Mucosa of gallbladder (tissue), 1 donor: Measurements from ENCODE around the gene CDC34. TPM values are rescaled to one million over a fixed set of nuclear protein-coding genes. Genes with fewer than 3 reads are reported as not detected.

Source experiments
- DNase-seq: peaks from one replicate; pipeline ENCODE4 v3.0.0-alpha.2; 2020; ENCODE audit warnings: low spot score
- total RNA-seq: library from RNA; stranded (reverse); gene quantifications from one replicate; pipeline ENCODE4 v1.2.1, GENCODE V29; 2021
- donor health status: DM: no; HTN: no; CAD: no.

CDC34 gene
- total RNA-seq, 1 donor from 2014 or later = 53.3 TPM

- DNase-seq = no peak
These were observed 12.1 kb upstream of the CDC34 start for GRCh38 chr19:519449-519865.

DNA sequence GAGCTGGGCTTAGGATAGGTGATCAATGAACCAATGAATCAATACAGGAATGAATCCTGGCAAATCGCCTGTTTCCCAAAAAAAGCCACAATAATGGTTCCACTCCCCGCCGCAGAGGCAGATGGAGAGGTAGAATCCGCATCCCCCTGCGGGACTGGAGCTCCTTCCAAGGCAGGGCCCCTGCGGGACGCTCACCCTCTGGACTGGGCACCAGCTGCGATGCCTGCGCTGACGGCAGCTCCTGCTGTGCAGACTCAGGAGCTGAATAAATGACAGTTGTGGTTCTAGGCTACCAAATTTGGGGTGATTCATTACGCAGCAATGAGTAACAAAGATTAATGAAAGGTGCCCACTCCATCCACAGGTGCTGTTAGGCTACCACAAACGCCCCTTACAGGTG is 8.8 kb upstream of the CDC34 start:
- no peak for DNase-seq

DNA sequence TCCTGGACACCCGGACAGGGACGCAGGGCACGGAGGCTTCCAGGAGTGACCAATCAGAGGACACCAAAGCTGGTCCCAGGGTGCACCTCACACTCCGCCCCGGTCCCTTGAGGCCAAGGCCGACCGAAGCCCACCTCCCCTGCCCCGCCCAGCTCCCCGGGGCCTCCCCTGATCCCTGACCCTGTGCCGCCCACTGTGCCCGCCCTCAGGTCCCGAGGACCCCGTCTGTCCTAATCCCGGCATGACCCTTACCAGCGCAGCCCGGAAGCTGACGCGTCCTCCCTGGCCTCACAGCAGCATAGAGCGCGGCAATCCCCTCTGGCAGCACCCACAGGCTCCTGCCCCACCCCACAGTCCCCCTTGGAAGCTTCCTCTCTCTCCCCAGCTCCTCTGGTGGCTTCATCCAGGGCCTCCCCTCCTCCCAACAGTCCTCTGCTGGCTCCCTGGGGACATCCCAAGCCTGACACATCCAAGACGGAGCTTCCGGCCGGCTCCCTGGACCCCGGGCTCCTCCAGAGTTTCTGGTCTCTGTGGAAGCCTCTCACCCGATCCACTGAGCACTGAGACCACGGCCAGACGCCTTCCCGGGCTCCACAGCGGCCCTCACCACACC is 7.4 kb upstream of the CDC34 start:
- DNase-seq = no peak

GRCh38 chr19:525029-525428 is 6.5 kb upstream of the CDC34 start:
- no peak for DNase-seq

DNA sequence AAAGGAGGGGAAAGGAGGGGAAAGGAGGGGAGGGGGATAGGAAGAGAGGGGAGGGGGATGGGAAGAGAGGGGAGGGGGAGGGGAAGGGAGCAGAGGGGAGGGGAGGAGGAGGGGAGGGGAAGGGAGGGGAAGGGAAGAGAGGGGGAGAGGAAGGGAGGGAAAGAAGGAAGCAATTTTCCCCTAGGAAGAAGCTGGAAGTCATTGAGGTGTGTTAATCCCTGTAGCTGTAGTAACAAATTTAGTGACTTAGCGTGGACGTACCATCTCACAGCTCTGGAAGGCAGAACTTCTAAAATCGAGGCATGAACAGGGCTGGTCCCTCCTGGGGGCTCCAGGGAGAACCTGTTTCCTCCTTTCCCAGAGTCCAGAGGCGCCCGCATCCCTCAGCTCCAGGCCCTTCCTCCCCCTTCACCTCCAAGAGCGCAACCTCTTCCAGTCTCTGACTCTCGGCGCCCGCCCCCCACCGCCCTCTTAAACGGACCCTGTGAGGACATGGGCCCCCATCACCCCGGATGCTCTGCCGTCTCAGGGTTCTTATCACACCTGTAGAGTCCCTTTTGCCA is 5.6 kb upstream of the CDC34 start:
- DNase-seq = no peak

- no peak for DNase-seq
These were observed 1.2 kb upstream of the CDC34 start for GRCh38 chr19:530134-531008.

GRCh38 chr19:531009-531752 is 379 bp upstream of the CDC34 start:
- DNase-seq = peak; percentile 87

GRCh38 chr19:532561-533363 is 1.2 kb downstream of the CDC34 start:
- peak; percentile 49 for DNase-seq

DNA sequence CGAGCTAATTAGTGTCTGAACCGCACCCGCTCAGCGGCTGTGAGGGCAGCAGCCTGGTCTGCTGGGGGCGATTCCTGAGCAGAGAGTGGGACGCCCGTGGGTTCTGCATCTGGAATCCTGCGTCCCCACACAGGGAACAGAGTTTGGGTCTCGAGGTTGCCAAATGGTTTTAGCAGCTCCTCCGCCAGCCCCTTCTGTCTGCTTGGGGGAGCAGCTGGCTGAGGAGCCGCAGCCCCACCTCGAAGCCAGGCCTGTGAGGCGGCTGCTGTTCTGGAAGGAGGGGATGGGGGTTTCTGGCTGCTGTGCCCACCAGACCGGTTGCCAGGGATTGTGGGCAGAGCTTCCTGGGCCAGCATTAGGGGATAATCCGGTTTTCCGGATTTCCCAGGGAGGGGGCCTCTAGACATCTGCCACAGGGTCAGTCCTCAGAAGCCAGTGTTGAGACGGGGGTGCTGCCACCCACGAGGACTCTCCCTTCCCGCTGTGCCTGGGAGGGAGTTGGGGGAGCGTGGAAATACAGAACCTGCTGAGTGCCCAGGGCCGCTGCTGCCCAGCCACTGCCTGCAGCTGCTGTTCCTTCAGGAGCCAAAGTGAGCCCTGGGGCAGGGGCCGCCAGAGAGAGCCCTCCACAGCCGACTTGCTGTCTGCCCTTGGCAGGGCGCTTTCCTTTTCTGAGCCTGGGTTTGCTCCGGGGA is 2.0 kb downstream of the CDC34 start:
- DNase-seq = no peak

GRCh38 chr19:534088-534487 is 2.5 kb downstream of the CDC34 start:
- no peak for DNase-seq

- DNase-seq = no peak
These were observed 3.7 kb downstream of the CDC34 start for GRCh38 chr19:535017-535835.

- no peak for DNase-seq
These were observed 4.7 kb downstream of the CDC34 start for GRCh38 chr19:536031-536880.

- no peak for DNase-seq
These were observed 5.4 kb downstream of the CDC34 start for GRCh38 chr19:536881-537404.

DNA sequence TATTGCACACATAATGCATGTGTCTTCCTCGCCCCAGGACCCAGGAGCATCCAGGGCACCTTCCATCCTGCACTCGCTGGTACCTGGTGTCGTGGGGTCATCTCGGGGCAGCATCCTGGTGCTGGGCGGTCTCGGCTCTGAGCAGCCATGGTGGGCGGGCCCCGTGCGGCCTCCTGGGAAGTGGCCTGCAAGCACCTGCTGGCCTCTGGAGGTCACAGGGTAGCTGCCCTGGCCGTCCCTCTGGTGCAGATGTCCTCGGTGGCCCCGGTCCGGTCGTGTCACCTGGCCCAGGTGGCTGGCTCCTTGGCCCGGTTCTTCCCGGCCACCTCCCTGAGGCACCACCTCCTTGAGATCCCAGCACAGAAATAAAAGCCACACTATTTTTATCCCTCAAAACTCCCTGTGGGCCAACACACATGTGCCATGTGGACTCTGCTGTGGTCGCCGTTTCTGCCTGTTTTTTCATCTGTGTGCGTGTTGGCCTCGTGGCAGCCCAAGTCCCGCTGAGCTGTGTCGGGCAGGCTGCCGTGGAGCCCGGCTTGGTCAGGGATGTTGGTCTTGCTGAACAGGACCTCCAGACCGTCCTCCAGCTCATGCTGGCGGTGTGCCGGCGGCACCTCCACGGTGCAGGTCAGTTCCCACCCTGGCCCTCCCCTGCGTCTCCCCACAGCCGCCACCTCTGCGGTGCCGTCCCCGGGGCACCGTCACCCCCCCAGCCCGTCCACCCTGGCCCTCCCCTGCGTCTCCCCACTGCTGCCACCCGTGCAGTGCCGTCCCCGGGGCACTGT is 7.3 kb downstream of the CDC34 start:
- DNase-seq = no peak

DNA sequence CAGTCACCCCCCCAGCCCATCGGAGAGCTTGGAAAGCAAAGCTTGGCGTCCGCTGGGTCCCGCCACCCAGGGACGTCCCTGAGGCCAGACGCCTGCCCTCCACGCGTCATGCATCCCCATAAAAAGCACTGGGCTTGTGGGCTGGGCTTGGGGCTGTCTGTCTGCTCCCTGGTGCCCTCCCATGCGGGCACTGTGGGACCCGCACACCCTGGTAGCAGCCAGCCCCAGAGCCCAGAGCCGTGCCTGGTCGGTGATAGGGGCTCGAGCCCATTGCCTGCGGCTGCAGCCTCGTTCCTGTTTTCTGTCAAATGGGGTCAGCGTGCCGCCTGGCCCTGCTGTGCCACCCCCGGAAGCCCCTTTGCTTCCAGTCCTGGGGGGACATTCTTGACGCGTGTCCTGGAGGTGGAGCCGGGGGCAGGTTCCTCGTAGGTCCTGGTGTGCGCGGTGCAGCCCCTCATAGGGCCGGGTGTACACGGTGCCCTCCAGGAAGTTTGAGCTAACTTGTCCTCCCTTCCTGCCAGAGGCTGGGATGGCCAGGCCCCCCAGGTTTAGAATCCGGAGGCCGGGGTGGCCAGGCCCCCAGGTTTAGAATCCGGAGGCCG is 8.0 kb downstream of the CDC34 start:
- no peak for DNase-seq

GRCh38 chr19:540867-541637 is 9.5 kb downstream of the CDC34 start:
- no peak for DNase-seq

GRCh38 chr19:541699-542098 is 10.1 kb downstream of the CDC34 start:
- DNase-seq = no peak
